ENCODE measurements around the gene PEA15.

PEA15 gene

DNA sequence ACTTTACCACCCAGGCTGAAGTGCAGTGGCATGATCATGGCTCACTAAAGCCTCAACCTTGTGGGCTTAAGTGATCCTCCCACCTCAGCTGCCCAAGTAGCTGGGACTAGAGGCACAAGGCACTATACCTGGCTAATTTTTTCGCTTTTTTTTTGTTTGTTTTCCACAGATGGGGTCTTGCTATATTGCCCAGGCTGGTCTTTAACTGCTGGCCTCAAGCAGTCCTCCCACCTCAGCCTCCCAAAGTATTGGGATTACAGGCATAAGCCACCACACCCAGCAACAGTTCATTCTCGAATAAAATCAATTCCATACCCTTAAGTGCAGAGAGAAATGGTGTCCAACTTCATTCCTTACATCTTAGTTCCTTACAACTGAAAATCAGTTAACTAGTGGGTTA is 32.4 kb downstream of the PEA15 start:
- H3K9me3 ChIP-seq (ENCODE audit: control insufficient read depth, insufficient read depth, low read length): no peaks in the 10 kb centered on the region
- H3K4me3 ChIP-seq (ENCODE audit: low read length): no peak overlapping the region
- H3K27me3 ChIP-seq (ENCODE audit: control insufficient read depth, insufficient read depth, low read length): no peaks in the 10 kb centered on the region
- peaks cover 16% of the 10 kb centered on the region for H3K36me3 ChIP-seq (ENCODE audit: control insufficient read depth, insufficient read depth, low read length)
- no peak for DNase-seq (ENCODE audit: low read depth, low spot score)
- WGBS (ENCODE audit: insufficient coverage, insufficient read length): no CpG with 5 or more reads among the region's 2 CpGs
- H3K27ac ChIP-seq (ENCODE audit: low read length): no peak overlapping the region
- no peaks in the 10 kb centered on the region for H3K4me1 ChIP-seq (ENCODE audit: control insufficient read depth, insufficient read depth, low read length)

DNA sequence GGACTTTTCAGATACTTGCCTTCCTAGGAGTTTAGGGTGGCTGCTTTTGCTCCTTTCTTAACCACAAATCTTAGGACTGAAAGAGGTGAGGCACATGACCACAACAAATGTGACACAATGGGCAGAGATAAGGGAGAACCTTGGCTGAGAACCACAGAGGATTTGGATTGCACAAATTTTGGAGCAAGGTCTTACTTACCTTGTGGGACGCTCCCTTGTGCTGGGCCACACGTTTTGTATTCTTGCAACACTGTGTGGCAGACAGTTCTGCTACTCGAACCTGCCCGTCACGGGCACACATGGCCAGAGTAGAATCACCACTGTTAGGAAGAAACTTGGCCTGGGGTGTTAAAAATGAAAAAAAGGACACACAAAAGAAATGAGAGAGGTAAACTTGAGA is 33.2 kb downstream of the PEA15 start:
- H3K9me3 ChIP-seq (ENCODE audit: control insufficient read depth, insufficient read depth, low read length): no peaks in the 10 kb centered on the region
- no peak overlapping the region for H3K4me3 ChIP-seq (ENCODE audit: low read length)
- H3K27me3 ChIP-seq (ENCODE audit: control insufficient read depth, insufficient read depth, low read length): no peaks in the 10 kb centered on the region
- no peak for DNase-seq (ENCODE audit: low read depth, low spot score)
- no peak overlapping the region for H3K27ac ChIP-seq (ENCODE audit: low read length)
- H3K36me3 ChIP-seq (ENCODE audit: control insufficient read depth, insufficient read depth, low read length): peaks cover 16% of the 10 kb centered on the region
- no CpG with 5 or more reads among the region's 5 CpGs for WGBS (ENCODE audit: insufficient coverage, insufficient read length)
- H3K4me1 ChIP-seq (ENCODE audit: control insufficient read depth, insufficient read depth, low read length): no peaks in the 10 kb centered on the region

DNA sequence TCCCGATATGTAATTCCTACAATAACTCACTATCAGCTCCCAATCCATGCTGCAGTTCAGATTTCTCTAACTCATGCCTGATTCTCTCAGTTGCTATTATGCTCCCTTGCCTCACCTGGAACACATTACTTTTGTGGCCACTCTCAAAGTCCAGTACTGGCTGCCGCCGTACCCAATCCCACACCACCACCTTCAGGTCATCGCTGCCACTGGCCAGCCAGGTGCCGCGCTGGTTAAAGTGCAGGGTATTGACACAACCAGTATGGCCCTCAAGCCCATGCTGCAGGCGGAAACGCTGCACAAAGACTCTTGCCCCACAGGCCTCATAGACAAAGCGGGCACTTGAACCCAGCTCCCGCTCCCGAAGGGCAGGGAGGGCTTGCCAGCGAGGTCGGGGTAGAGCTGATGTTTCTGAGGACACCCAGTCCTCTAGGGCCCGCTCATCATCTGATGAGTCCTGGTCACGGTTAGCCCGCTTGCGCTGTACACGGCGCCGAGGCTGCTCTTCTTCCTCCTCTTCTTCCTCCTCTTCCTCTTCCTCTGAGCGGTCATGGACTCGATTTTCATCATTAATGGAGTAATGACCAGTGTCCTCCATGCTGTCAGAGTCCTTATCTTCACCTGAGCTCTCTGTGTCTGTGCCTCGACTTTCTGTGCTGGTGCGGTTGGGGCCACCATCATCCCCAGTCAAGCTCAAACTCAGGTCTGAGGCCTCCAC is 34.6 kb downstream of the PEA15 start:
- no peak overlapping the region for H3K27ac ChIP-seq (ENCODE audit: low read length)
- WGBS (ENCODE audit: insufficient coverage, insufficient read length): no CpG with 5 or more reads among the region's 24 CpGs
- no peaks in the 10 kb centered on the region for H3K9me3 ChIP-seq (ENCODE audit: control insufficient read depth, insufficient read depth, low read length)
- H3K36me3 ChIP-seq (ENCODE audit: control insufficient read depth, insufficient read depth, low read length): peaks cover 16% of the 10 kb centered on the region
- no peaks in the 10 kb centered on the region for H3K4me1 ChIP-seq (ENCODE audit: control insufficient read depth, insufficient read depth, low read length)
- no peak for DNase-seq (ENCODE audit: low read depth, low spot score)
- no peaks in the 10 kb centered on the region for H3K27me3 ChIP-seq (ENCODE audit: control insufficient read depth, insufficient read depth, low read length)
- no peak overlapping the region for H3K4me3 ChIP-seq (ENCODE audit: low read length)

DNA sequence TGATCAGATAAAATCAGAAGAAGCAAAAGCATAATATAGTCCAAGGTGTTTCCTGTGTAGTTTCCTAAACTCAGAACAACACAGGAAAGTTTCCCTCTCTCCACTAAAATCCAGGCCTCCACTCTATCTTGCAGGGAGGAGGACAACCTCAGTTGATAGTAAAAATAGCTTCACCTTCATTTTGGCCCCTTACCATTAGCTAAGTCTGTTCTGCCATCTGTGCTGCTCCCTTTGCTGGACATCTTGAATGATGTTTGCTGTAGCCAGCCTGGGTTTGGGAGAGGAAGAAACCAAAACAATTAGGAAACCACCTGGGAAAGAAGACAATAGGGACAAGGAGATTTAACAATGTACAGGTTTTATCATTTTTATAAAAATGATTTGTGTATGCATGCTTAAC is 38.6 kb downstream of the PEA15 start:
- no peaks in the 10 kb centered on the region for H3K9me3 ChIP-seq (ENCODE audit: control insufficient read depth, insufficient read depth, low read length)
- no peaks in the 10 kb centered on the region for H3K27me3 ChIP-seq (ENCODE audit: control insufficient read depth, insufficient read depth, low read length)
- no peaks in the 10 kb centered on the region for H3K4me1 ChIP-seq (ENCODE audit: control insufficient read depth, insufficient read depth, low read length)
- no peak overlapping the region for H3K4me3 ChIP-seq (ENCODE audit: low read length)
- no peak for DNase-seq (ENCODE audit: low read depth, low spot score)
- H3K27ac ChIP-seq (ENCODE audit: low read length): no peak overlapping the region
- H3K36me3 ChIP-seq (ENCODE audit: control insufficient read depth, insufficient read depth, low read length): peaks cover 10% of the 10 kb centered on the region

DNA sequence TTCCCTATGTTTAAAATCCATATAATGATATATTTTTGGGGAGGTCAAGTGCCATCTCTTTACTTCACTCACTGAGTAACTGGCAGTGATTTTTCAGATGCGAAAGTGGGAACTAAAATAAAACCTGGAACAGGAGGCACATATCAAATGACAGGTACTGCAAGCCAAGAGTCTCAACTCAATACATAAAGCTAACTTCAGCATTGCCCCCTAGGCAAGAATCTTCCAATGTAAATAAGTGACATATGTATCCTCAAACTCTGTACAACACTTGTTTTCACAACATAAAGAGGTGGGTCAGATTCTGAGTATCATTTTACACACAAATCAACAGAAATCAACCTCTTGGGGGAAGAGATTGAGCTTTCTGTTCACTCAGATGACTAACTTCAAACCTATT is 39.0 kb downstream of the PEA15 start:
- Histone ChIP-seq H3K9me3 (ENCODE audit: control insufficient read depth, insufficient read depth, low read length) (no peaks in the 10 kb centered on the region), H3K27me3 (ENCODE audit: control insufficient read depth, insufficient read depth, low read length) (no peaks in the 10 kb centered on the region), H3K27ac (ENCODE audit: low read length) (no peak overlapping the region), H3K36me3 (ENCODE audit: control insufficient read depth, insufficient read depth, low read length) (peaks cover 10% of the 10 kb centered on the region), H3K4me1 (ENCODE audit: control insufficient read depth, insufficient read depth, low read length) (no peaks in the 10 kb centered on the region), H3K4me3 (ENCODE audit: low read length) (no peak overlapping the region)
- no peak for DNase-seq (ENCODE audit: low read depth, low spot score)
- no CpG with 5 or more reads among the region's 1 CpG for WGBS (ENCODE audit: insufficient coverage, insufficient read length)

DNA sequence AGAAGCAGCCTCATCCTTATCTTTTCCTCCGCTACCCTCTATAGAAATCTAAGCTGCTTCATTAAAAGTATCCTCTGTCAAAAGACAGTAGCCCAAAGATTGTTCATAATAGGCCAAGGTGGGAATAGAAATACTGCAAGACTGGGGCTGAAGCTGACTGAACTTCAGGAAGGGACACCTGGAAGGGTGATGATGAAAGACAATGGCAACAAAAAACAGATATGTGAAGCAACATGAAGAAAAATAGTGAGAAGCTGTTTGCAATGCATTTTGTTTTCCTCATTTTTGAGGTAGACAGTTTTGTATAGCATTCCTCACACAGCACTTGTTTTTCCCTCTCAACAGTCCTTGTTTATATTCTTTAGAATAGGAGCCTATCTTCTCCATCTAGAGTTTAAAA is 40.2 kb downstream of the PEA15 start:
- WGBS (ENCODE audit: insufficient coverage, insufficient read length): no CpG with 5 or more reads among the region's 1 CpG

DNA sequence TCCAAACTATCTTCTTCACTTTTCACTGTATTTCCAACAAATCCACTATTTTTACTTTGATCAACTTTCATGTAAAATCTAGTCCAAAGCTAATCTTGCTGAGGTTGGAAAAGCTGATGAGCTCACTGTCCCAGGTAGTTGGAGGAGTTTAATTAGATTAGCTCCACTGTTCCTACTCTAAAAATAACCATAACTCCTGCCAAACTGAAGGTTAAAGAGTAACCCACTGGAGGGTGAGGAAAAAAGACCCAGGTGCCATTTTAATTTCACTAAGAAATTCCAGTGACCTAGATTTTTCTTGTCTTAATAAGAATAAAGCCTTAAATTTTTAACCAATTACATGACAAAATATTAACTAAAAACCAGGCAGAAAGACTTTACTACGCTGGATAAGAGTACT is 41.9 kb downstream of the PEA15 start:
- Histone ChIP-seq H3K36me3 (ENCODE audit: control insufficient read depth, insufficient read depth, low read length) (no peaks in the 10 kb centered on the region; the same call in 1 of the 2 replicates), H3K27ac (ENCODE audit: low read length) (no peak overlapping the region), H3K4me1 (ENCODE audit: control insufficient read depth, insufficient read depth, low read length) (no peaks in the 10 kb centered on the region; the same call in 1 of the 2 replicates), H3K9me3 (ENCODE audit: control insufficient read depth, insufficient read depth, low read length) (no peaks in the 10 kb centered on the region), H3K4me3 (ENCODE audit: low read length) (no peak overlapping the region), H3K27me3 (ENCODE audit: control insufficient read depth, insufficient read depth, low read length) (no peaks in the 10 kb centered on the region)
- no peak for DNase-seq (ENCODE audit: low read depth, low spot score)
- no CpG with 5 or more reads among the region's 1 CpG for WGBS (ENCODE audit: insufficient coverage, insufficient read length)

More for the DNA sequence above, 40.2 kb downstream of the PEA15 start:
- no peak for DNase-seq (ENCODE audit: low read depth, low spot score)
- no peak overlapping the region for H3K4me3 ChIP-seq (ENCODE audit: low read length)
- H3K36me3 ChIP-seq (ENCODE audit: control insufficient read depth, insufficient read depth, low read length): no peaks in the 10 kb centered on the region; the same call in 1 of the 2 replicates
- no peaks in the 10 kb centered on the region for H3K9me3 ChIP-seq (ENCODE audit: control insufficient read depth, insufficient read depth, low read length)
- no peaks in the 10 kb centered on the region for H3K27me3 ChIP-seq (ENCODE audit: control insufficient read depth, insufficient read depth, low read length)
- H3K4me1 ChIP-seq (ENCODE audit: control insufficient read depth, insufficient read depth, low read length): no peaks in the 10 kb centered on the region
- no peak overlapping the region for H3K27ac ChIP-seq (ENCODE audit: low read length)

DNA sequence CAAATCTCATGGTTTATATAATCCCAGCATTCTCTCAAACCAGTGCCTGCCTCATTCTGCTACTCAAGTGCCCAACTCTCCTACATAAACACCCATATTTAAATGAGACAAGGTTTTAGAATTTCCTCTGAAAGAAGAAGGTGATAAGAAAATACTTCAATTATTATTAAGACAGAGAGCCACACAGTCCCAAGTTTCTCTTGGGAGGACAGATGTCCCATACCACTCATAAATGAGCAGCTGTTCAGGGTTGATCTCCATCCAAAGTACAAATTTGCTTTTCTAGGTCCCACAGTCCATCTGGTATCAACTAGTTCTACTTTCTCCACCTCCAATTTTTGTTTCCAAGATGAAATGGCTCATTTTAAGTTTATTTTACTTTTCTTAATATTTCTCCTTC is 45.8 kb downstream of the PEA15 start:
- DNase-seq (ENCODE audit: low read depth, low spot score): no peak
- H3K27ac ChIP-seq (ENCODE audit: low read length): no peak overlapping the region
- no peaks in the 10 kb centered on the region for H3K27me3 ChIP-seq (ENCODE audit: control insufficient read depth, insufficient read depth, low read length)
- no peaks in the 10 kb centered on the region for H3K9me3 ChIP-seq (ENCODE audit: control insufficient read depth, insufficient read depth, low read length)
- no peaks in the 10 kb centered on the region; the same call in 1 of the 2 replicates for H3K36me3 ChIP-seq (ENCODE audit: control insufficient read depth, insufficient read depth, low read length)
- no peak overlapping the region for H3K4me3 ChIP-seq (ENCODE audit: low read length)
- H3K4me1 ChIP-seq (ENCODE audit: control insufficient read depth, insufficient read depth, low read length): no peaks in the 10 kb centered on the region; the same call in 1 of the 2 replicates

DNA sequence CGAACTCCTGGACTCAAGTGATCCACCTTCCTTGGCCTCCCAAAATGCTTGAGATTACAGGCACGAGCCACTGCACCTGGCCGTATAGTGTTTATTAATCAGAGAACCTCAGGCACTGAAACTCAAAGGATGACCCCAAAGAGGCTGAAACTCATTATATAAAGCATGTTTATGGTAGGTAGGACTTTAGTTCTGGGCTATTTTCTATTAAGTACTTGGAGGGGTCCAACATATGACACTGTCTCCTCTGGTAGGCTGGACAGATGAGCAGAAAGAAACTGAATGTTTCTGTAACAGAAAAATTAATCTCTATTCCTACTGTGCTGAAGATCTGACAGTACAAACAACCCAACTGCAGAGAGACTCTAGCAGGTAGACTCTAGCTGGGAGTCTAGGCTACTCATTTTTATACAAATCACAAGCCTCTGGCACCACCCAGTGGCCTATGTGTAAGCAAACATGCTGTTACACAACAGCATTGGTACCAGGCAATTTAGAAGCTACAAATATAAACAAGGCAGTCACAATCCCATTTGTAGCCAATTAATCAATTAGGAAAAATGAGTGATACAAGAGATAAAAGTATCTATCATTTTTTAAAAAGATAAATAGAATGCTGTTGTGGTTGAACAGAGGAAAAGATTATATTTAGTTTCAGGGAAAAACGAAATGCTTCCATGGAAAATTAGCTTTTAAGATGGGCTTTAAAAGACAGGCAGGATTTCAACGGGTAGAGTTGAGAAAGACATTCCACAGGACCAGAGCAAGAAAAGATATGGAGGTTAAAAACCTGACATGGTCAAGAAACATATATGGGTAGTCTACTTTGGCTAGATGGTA is 46.7 kb downstream of the PEA15 start:
- Histone ChIP-seq H3K4me1 (ENCODE audit: control insufficient read depth, insufficient read depth, low read length) (no peaks in the 10 kb centered on the region; the same call in 1 of the 2 replicates), H3K36me3 (ENCODE audit: control insufficient read depth, insufficient read depth, low read length) (no peaks in the 10 kb centered on the region; the same call in 1 of the 2 replicates), H3K9me3 (ENCODE audit: control insufficient read depth, insufficient read depth, low read length) (no peaks in the 10 kb centered on the region), H3K4me3 (ENCODE audit: low read length) (no peak overlapping the region), H3K27me3 (ENCODE audit: control insufficient read depth, insufficient read depth, low read length) (no peaks in the 10 kb centered on the region), H3K27ac (ENCODE audit: low read length) (no peak overlapping the region)
- peak; percentile 13 for DNase-seq (ENCODE audit: low read depth, low spot score)
- WGBS (ENCODE audit: insufficient coverage, insufficient read length): no CpG with 5 or more reads among the region's 5 CpGs

DNA sequence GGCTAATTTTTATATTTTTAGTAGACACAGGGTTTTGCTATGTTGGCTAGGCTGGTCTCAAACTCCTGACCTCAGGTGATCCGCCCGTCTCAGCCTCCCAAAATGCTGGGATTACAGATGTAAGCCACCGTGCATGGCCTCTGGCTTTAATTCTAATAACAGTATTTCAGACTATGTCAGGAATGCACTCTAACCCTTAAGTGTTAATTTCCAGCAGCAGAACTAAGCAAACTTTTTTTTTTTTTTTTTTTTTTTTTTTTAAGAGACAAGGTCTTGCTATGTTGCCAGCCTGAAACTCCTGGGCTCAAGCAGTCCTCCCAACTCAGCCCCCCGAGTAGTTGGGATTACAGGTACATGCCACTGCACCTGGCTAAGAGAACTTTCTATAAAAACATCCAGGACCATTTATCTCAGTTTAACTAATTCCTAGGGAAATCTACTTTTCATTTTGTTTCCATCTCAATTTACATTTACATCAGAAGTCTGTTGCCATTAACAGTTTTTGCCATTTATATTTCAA is 50.7 kb downstream of the PEA15 start:
- Histone ChIP-seq H3K27ac (ENCODE audit: low read length) (no peak overlapping the region), H3K27me3 (ENCODE audit: control insufficient read depth, insufficient read depth, low read length) (no peaks in the 10 kb centered on the region), H3K4me3 (ENCODE audit: low read length) (no peak overlapping the region), H3K9me3 (ENCODE audit: control insufficient read depth, insufficient read depth, low read length) (no peaks in the 10 kb centered on the region), H3K36me3 (ENCODE audit: control insufficient read depth, insufficient read depth, low read length) (no peaks in the 10 kb centered on the region; the same call in 1 of the 2 replicates), H3K4me1 (ENCODE audit: control insufficient read depth, insufficient read depth, low read length) (no peaks in the 10 kb centered on the region; the same call in 1 of the 2 replicates)
- WGBS (ENCODE audit: insufficient coverage, insufficient read length): no CpG with 5 or more reads among the region's 4 CpGs
- no peak for DNase-seq (ENCODE audit: low read depth, low spot score)

Data from iPS DF 6.9 (cell line).